GM12874 (cell line): ENCODE results near the gene SETSIP.

Source experiments
- CTCF ChIP-seq: IDR thresholded peaks from 2 replicates; pipeline ENCODE4 v1.5.1; 2011; ENCODE audit warnings: low read depth, mild to moderate bottlenecking, control low read depth, low read length, moderate library complexity; ENCODE audit not compliant: insufficient read depth

The SETSIP gene

GRCh38 chr1:92075311-92075710, at the start of gene SETSIP:
TSS of gene SETSIP (minus strand) at chr1:92075411. CDS start at chr1:92075411, 0 bp downstream.
- no peak for TF ChIP-seq CTCF

GRCh38 chr1:92123868-92124267, 48.7 kb upstream of the SETSIP start:
- TF ChIP-seq CTCF: no peak

GRCh38 chr1:92118826-92119225, 43.6 kb upstream of the SETSIP start:
- no peak for TF ChIP-seq CTCF

GRCh38 chr1:92117526-92117925, 42.3 kb upstream of the SETSIP start:
- no peak for TF ChIP-seq CTCF

GRCh38 chr1:92108631-92109030, 33.4 kb upstream of the SETSIP start:
- TF ChIP-seq CTCF: no peak

GRCh38 chr1:92105546-92106081, 30.4 kb upstream of the SETSIP start:
- no peak for TF ChIP-seq CTCF

- no peak for TF ChIP-seq CTCF
Measured at GRCh38 chr1:92096317-92096716, 21.1 kb upstream of the SETSIP start.
